GM13977 (cell line): ENCODE results near the gene RUNX3.

Source experiments
- DNase-seq: peaks from one replicate; pipeline ENCODE4 v3.0.0; 2012; ENCODE audit warnings: low spot score
- in situ Hi-C: fragments of 300-500 bp; cut with MboI; formaldehyde crosslinking; loops from one replicate; pipeline ENCODE4 v1.12.0; 2022; ENCODE audit warnings: low sequenced_read_pairs, low pct_unique_long_range_greater_than_20kb, mixed read lengths, inconsistent platforms; ENCODE audit not compliant: unreplicated experiment
- TF ChIP-seq, protein P1 (sequence below): IDR thresholded peaks from 2 replicates; pipeline ENCODE4 v1.5.1; 2012; ENCODE audit warnings: mild to moderate bottlenecking, control low read depth; ENCODE audit not compliant: insufficient read depth; ENCODE audit errors: extremely low read depth, missing control alignments

RUNX3 gene

GRCh38 chr1:24857507-24858133 lies 72.5 kb downstream of the RUNX3 start:
- no peak for DNase-seq
- in situ Hi-C loops = no loop called here
- TF ChIP-seq, protein P1, sequence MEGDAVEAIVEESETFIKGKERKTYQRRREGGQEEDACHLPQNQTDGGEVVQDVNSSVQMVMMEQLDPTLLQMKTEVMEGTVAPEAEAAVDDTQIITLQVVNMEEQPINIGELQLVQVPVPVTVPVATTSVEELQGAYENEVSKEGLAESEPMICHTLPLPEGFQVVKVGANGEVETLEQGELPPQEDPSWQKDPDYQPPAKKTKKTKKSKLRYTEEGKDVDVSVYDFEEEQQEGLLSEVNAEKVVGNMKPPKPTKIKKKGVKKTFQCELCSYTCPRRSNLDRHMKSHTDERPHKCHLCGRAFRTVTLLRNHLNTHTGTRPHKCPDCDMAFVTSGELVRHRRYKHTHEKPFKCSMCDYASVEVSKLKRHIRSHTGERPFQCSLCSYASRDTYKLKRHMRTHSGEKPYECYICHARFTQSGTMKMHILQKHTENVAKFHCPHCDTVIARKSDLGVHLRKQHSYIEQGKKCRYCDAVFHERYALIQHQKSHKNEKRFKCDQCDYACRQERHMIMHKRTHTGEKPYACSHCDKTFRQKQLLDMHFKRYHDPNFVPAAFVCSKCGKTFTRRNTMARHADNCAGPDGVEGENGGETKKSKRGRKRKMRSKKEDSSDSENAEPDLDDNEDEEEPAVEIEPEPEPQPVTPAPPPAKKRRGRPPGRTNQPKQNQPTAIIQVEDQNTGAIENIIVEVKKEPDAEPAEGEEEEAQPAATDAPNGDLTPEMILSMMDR = peak; percentile 23

GRCh38 chr1:24856787-24857506 lies 73.1 kb downstream of the RUNX3 start:
- DNase-seq = no peak
- in situ Hi-C loops = no loop called here
- TF ChIP-seq, protein P1 = no peak

DNA sequence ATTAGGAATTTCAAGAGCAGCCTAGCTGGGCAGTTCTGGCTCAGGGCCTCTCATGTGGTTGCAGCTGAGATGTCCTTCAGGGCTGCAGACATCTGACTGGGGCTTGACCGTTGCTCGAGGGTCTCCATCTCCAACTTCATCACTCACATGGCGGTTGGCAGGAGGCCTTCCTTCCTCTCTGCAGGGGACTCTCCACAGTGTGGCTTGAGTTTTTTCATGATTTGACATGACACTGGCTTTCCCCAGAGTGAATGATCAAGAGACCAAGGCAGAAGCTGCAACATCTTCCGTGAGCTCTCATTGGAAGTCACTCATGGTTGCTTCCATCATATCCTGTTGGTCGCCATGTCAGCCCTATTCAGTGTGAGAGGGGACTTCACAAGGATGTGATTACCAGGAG lies 74.6 kb downstream of the RUNX3 start:
- in situ Hi-C loops = no loop called here
- no peak for DNase-seq
- TF ChIP-seq, protein P1 = no peak

DNA sequence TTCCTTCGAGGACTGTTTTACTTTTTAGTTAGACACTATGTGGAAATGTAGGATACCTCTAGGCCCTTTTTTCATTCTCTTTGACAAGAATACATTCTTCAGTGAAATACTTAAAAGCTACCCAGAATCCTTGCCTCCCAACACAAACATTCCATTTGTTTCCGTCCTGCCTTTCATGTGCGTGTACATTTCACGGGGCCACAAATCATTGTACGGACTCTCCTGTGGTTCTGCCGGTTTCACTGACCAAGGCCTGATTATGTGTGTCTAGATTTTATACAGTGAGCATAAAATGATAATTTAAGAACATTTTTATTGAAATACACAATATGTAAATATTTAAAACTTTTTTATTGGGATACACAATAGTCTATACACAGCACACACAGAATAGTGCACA lies 76.4 kb downstream of the RUNX3 start:
- TF ChIP-seq, protein P1 = no peak
- in situ Hi-C loops = no loop called here

GRCh38 chr1:24850328-24850920 lies 79.7 kb downstream of the RUNX3 start:
- in situ Hi-C loops = no loop called here
- TF ChIP-seq, protein P1 = no peak
- DNase-seq = no peak

More for the DNA sequence above, 76.4 kb downstream of the RUNX3 start:
- no peak for DNase-seq

GRCh38 chr1:24849672-24850295 lies 80.3 kb downstream of the RUNX3 start:
- in situ Hi-C loops = loop anchor here (10.0 kb wide), 1 partner anchor 355 kb away; no protein-coding TSS in a partner anchor

More at GRCh38 chr1:24849672-24850295, 80.3 kb downstream of the RUNX3 start:
- no peak for DNase-seq
- TF ChIP-seq, protein P1 = peak; percentile 80
